Mammary epithelial cell (primary cell): ENCODE results near the gene TRA2B.

Experiments used
- CTCF ChIP-seq, 2 donors: IDR thresholded peaks in 1 of 2; conservative IDR thresholded peaks in 1 of 2; 2 replicates each; pipeline ENCODE4 v1.5.1; 2011 to 2012; ENCODE audit warnings: inconsistent platforms in 2 of 2, low read length in 2 of 2, mild to moderate bottlenecking in 2 of 2, control low read depth in 1 of 2, low read depth in 1 of 2; ENCODE audit not compliant: insufficient read depth in 1 of 2; ENCODE audit errors: extremely low read depth in 1 of 2
- EZH2 ChIP-seq: IDR thresholded peaks from 2 replicates; pipeline ENCODE4 v1.6.1; 2012; ENCODE audit warnings: low read length, inconsistent platforms, borderline replicate concordance

- no peak for TF ChIP-seq CTCF (conservative IDR thresholded peaks at IDR 0.05 in 1 of 2, IDR thresholded peaks at IDR 0.05 in 1 of 2; ENCODE audit: extremely low read depth in 1 of 2, insufficient read depth in 1 of 2, low read depth in 1 of 2, low read length in 2 of 2)
- no peak for TF ChIP-seq EZH2
Observed at GRCh38 chr3:185866995-185867394, 70.8 kb downstream of the TRA2B start.
